Smooth muscle cell (in vitro differentiated cells): ENCODE data around the gene ASPG. TPM values are rescaled to one million over a fixed set of nuclear protein-coding genes. Genes with fewer than 3 reads are reported as not detected.

Experiments
- DNase-seq: peaks from one replicate; lab custom pipeline; 2025; ENCODE audit not compliant: unreplicated experiment; lab: John Stamatoyannopoulos, UW
- H2AFZ ChIP-seq: fragments of 200-600 bp; sonication (generic); 2 replicates; pipeline ENCODE4 v1.6.0; 2016; ENCODE audit warnings: antibody characterized with exemption, low read depth, mild to moderate bottlenecking
- H3F3A ChIP-seq: fragments of 200-600 bp; sonication (generic); 2 replicates; pipeline ENCODE4 v1.6.0; 2017; ENCODE audit warnings: antibody characterized with exemption, low read depth
- H3K27ac ChIP-seq: fragments of 200-600 bp; sonication (generic); 2 replicates; pipeline ENCODE4 v1.5.1; 2016; ENCODE audit warnings: low read depth, mild to moderate bottlenecking
- H3K27me3 ChIP-seq: fragments of 200-600 bp; sonication (generic); 2 replicates; pipeline ENCODE4 v1.6.1; 2016; ENCODE audit warnings: low read depth, mild to moderate bottlenecking
- H3K36me3 ChIP-seq: fragments of 200-600 bp; sonication (generic); 2 replicates; pipeline ENCODE4 v1.5.1; 2016; ENCODE audit warnings: low read depth
- H3K4me1 ChIP-seq: fragments of 200-600 bp; sonication (generic); 2 replicates; pipeline ENCODE4 v1.5.1; 2016; ENCODE audit warnings: low read depth
- H3K4me2 ChIP-seq: fragments of 200-600 bp; sonication (generic); 2 replicates; pipeline ENCODE4 v1.6.0; 2016; ENCODE audit warnings: mild to moderate bottlenecking
- H3K4me3 ChIP-seq: fragments of 200-600 bp; sonication (generic); 2 replicates; pipeline ENCODE4 v1.5.1; 2016; ENCODE audit warnings: mild to moderate bottlenecking
- H3K79me2 ChIP-seq: fragments of 200-600 bp; sonication (generic); 2 replicates; pipeline ENCODE4 v1.6.0; 2016; ENCODE audit warnings: low read depth, mild to moderate bottlenecking
- H3K9ac ChIP-seq: fragments of 200-600 bp; sonication (generic); 2 replicates; pipeline ENCODE4 v1.6.0; 2016; ENCODE audit warnings: low read depth
- H3K9me3 ChIP-seq: fragments of 200-600 bp; sonication (generic); replicated peaks from 2 replicates; pipeline ENCODE4 v1.5.1; 2016; ENCODE audit warnings: low read depth
- H4K20me1 ChIP-seq: fragments of 200-600 bp; sonication (generic); 2 replicates; pipeline ENCODE4 v1.6.0; 2016; ENCODE audit warnings: low read depth
- CTCF ChIP-seq: fragments of 200-600 bp; sonication (generic); IDR thresholded peaks from 2 replicates; pipeline ENCODE4 v1.5.1; 2017; ENCODE audit warnings: borderline replicate concordance, mild to moderate bottlenecking, antibody characterized with exemption; ENCODE audit not compliant: insufficient read depth, poor library complexity, severe bottlenecking
- WGBS: methylation state at CpG from one replicate; pipeline ENCODE4 v1.1.7; 2016; ENCODE audit warnings: low lambda C conversion rate; 5-methylcytosine and 5-hydroxymethylcytosine counted together
- polyA plus RNA-seq: library from polyadenylated mRNA; unstranded; fragments of >200 nt; fragmentation: Nextera tagmentation; extraction: Ambion mirVana; gene quantifications from 2 replicates; pipeline ENCODE4 v1.2.1, GENCODE V29; 2016
- total RNA-seq: library from RNA; depleted of rRNA; stranded (reverse); fragments of >200 nt; gene quantifications from 2 replicates; pipeline ENCODE4 v1.2.3, GENCODE V29; 2014

The ASPG gene
- total and polyA plus RNA-seq, 2 experiments from 2014 or later = 0.18 to 1.2 TPM

GRCh38 chr14:104158827-104159798, 73.6 kb downstream of the ASPG start:
- Histone ChIP-seq H3K27ac (no peak overlapping the region), H3K4me2 (no peak overlapping the region), H3K9me3 (no peaks in the 10 kb centered on the region), H3K4me3 (no peak overlapping the region), H3K79me2 (no peaks in the 10 kb centered on the region), H3K4me1 (no peaks in the 10 kb centered on the region), H4K20me1 (peaks cover 4% of the 10 kb centered on the region), H3F3A (no peaks in the 10 kb centered on the region), H2AFZ (no peak overlapping the region), H3K27me3 (no peaks in the 10 kb centered on the region), H3K36me3 (no peaks in the 10 kb centered on the region), H3K9ac (no peak overlapping the region)
- WGBS = 70% methylated on average over 48 of the region's 51 CpGs
- TF ChIP-seq CTCF = no peak
- no peak for DNase-seq

- no peak for TF ChIP-seq CTCF
- Histone ChIP-seq H2AFZ (no peak overlapping the region), H3K9ac (no peak overlapping the region), H3K36me3 (no peaks in the 10 kb centered on the region), H3K4me1 (no peaks in the 10 kb centered on the region), H4K20me1 (peaks cover 4% of the 10 kb centered on the region), H3K27ac (no peak overlapping the region), H3K4me2 (no peak overlapping the region), H3K79me2 (no peaks in the 10 kb centered on the region), H3K9me3 (no peaks in the 10 kb centered on the region), H3K4me3 (no peak overlapping the region), H3K27me3 (no peaks in the 10 kb centered on the region), H3F3A (no peaks in the 10 kb centered on the region)
- 94% methylated on average over 9 of the region's 9 CpGs for WGBS
- no peak for DNase-seq
Measured at GRCh38 chr14:104159990-104160389, 74.5 kb downstream of the ASPG start.

- H3K79me2 ChIP-seq = no peaks in the 10 kb centered on the region
- no peaks in the 10 kb centered on the region for H3K9me3 ChIP-seq
- no peak overlapping the region for H3K4me3 ChIP-seq
- no peaks in the 10 kb centered on the region for H3K36me3 ChIP-seq
- H3K4me1 ChIP-seq = no peaks in the 10 kb centered on the region
- H3K27me3 ChIP-seq = no peaks in the 10 kb centered on the region
- no peak for TF ChIP-seq CTCF
- H3K27ac ChIP-seq = no peak overlapping the region
- no peaks in the 10 kb centered on the region for H3F3A ChIP-seq
- H3K4me2 ChIP-seq = no peak overlapping the region
- no peak for DNase-seq
- H2AFZ ChIP-seq = no peak overlapping the region
- 82% methylated on average over 23 of the region's 23 CpGs for WGBS
- H4K20me1 ChIP-seq = peaks cover 4% of the 10 kb centered on the region
- H3K9ac ChIP-seq = no peak overlapping the region
Measured at GRCh38 chr14:104161602-104162367, 76.3 kb downstream of the ASPG start.
